T47D (cell line): Measurements from ENCODE around the gene PURA.
"Not testable (repeated sequence)": the region's sequence is repeated elsewhere in the genome, so short reads cannot be mapped to it uniquely, and the experiment has no call there.

ENCODE experiments used
- DNase-seq, 2 experiments: peaks; one replicate each; pipeline versions ENCODE4 v3.0.0 to v3.0.0-alpha.2; 2011 to 2012; ENCODE audit warnings: low read depth in 1 of 2, low spot score in 1 of 2
- JUND ChIP-seq: IDR thresholded peaks from 2 replicates; pipeline ENCODE4 v1.6.1; 2012; ENCODE audit warnings: low read depth
- in situ Hi-C: cut with HindIII; loops from 2 replicates; pipeline ENCODE4 v1.10.0; 2016; ENCODE audit warnings: low sequenced_read_pairs, low pct_unique_long_range_greater_than_20kb

PURA gene

DNA sequence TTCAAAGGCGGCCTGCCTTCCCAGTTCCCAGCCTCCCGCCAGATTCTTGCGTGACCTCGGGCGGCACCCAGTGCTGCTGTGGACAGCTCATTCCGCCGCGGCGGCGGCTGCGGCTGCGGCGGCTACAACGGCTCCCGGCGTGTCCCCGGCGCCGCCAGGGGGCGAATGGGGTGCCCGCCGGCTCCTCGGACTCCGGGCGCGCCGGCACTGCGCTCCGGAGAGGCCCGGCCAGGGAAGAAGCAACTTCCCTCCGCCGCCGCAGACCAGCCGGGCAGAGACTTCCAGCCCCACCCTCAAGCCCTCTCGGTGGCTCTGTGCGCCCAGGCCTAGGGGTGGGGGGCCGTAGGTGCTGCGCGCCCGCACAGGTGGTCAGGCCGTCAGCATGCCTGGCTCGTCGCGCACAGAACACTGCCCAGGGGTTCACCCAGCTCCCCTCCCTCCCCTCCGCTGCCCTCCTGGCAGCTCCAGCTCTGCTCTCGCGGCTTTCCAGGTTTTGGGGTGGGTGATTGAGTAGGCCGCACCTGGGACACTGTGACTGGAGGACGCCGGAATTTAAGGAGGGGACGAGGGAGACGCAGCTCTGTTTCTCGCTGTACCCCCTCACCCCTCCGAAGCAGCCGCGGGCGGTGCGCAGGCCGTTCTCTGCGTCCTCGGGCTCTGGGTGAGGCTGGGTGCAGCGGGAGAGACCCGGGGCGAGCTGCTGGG is 32.1 kb downstream of the PURA start:
- in situ Hi-C loops: no loop called here
- no peak for TF ChIP-seq JUND
- DNase-seq: no peak

DNA sequence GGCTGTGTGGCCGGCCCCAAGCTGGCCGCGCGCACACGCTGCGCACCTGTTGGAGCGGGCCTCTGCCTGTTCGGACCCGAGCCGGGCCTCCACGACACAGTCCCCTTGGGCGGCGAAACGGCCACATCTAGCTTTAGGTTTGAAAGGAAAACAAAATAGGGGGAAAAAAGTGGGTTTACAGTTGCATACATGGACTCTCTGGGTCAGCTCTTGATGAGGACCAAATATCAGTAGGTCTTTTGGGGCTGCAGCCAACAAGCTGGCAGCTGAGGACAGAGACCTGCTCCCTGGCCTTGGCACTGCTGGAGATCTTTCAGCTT is 32.6 kb downstream of the PURA start:
- in situ Hi-C loops: no loop called here
- DNase-seq: no peak
- no peak for TF ChIP-seq JUND

DNA sequence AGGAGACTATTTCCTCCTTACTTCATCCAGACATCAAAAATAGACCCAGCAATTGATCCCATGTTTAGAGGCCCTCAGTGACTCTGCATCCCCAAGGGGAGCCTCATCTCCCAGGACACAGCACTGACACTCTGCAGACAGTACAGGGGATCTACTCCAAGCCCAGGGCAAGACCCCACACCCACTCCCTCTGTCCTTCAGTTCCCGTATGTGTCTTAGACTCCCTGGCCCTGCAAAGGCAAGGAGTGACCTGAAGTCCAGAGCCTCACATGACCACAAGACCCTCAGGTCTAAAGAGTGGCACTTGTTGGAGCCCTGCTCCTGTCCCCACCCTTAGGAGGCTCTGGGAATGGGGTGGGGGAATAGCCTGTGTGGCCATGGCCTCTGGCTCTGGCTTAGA is 33.6 kb downstream of the PURA start:
- no peak for TF ChIP-seq JUND
- in situ Hi-C loops: no loop called here
- no peak for DNase-seq

DNA sequence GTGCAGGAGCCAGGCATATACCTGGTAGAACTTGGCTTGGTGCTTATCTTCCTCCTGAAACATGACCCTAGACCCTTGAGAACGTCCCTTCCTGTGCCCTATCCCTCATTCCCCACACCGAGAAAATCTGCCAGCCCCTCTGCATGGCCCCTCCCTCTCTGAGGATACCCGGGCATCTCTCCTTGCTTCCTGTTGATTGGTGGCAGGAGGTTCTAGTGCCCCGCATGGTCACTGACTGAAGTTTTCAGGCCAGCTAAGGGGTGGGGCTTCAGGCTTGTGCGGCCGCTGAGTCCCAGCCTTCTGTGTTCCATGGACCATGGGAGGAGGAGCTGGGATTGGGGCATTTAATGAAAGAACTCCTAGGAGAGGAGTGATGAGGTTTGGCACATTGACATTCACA is 34.6 kb downstream of the PURA start:
- peak; percentile 60 to 73 for DNase-seq
- in situ Hi-C loops: no loop called here
- no peak for TF ChIP-seq JUND

DNA sequence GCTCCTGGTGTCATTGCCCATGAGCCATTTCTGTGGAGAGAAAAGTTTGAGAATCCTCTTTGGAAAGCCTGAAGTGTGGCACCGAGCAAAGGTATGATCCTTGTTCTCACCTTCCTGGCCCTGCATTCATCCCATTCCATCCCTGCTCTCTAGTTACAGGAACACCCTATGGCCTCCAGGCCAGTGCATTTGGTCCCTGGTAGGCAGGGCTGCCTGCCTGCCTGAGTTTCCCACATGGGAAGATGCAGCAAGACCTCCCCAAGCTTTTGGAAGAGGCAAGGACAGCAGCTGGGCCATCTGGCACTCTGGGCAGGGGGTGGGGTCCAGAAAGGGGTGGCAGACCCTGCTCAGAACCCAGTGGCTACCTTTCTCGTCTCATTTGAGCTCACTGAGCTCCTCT is 36.3 kb downstream of the PURA start:
- DNase-seq: no peak
- in situ Hi-C loops: loop anchor here (25.0 kb wide), 1 partner anchor 113 kb away; the partner anchor contains the start of gene NRG2
- no peak for TF ChIP-seq JUND

DNA sequence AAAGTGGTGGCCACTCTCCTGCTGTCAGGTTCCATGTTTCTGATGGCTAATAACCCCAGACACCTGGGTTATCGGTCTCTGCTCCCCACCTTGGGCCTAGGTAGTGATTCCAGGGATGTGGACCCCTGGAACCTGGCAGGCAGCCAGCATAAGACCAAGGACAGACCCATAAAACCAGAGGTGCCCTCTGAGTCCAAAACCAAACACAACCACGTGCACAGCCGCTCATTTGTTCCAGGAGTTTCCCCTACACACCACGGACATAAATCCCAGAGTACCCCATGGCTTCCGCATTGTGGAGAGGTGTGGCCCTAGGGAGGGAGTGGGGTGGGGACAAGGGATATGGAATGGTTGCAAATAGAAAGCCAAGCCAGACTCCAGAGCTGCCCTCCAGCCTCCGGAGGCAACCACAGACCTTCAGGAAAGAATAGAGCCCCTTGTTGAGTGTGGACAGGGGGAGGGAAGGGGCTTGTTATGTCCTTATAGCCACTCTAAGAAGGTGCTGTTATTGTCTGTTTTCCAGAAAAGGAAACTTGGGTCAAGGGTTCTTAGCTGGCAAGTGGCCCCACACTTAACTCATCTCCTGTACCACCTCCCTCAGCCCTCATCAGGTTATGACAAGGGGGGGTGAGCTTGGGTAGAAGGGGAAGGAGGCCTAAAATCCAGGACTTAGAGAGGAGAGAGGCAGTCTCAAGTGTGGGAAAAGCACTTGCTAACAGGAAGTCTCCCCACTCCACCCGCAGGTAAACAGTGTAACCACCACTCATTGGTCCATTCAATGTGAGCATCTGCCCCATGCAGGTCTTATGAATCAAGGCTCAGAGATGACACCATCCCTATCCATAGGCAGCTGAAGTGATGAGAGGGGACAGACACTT is 37.5 kb downstream of the PURA start:
- in situ Hi-C loops: loop anchor here (25.0 kb wide), 1 partner anchor 114 kb away; the partner anchor contains the start of gene NRG2
- TF ChIP-seq JUND: no peak
- peak in 1 of 2 experiments; percentile 75 for DNase-seq

DNA sequence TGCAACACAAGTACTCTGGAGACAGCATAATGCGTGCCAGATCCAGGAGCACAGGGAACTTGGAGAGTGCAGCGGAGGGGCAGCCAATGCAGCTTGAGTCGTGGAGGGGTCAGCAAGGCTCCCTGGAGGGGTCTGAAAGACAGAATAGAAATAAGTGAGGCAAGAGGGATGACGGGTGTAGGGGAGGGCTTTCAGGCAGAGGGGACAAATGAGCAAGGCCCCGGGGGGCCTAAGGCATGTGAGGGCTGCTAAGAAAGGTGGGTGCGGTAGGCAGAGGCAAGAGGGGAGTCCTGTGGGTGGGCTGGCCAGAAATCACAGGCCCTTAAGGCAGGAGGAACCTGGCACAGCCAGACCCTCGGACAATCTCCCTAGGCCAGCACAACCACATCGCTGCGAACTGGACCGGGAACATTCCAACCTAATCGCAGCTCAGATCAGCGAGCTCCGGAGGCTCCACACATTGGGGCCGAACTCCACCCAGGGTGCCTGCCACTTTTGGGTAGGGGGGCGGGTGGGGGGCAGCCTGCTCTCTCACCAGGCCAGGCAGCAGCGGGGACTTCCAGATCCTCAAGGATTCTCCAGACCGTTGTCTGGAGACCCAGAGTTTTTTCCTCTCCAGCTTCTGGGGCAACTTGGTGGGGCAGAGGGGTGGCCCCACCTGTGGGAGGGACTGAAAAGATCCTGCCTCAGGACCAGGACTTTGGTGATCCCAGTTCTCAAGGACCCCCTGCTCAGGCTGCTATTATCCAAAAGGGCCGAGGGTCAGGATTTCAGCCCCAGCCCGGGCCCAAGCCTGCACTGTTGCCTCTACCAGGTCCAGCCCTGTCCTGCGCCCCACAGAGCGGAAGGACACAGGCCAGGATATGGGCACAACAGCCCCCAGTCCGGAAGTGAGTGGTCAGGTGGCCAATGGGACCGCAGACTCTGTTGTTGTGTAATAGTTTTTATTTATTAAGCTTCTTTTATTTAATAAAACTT is 38.4 kb downstream of the PURA start:
- in situ Hi-C loops: loop anchor here (25.0 kb wide), 1 partner anchor 115 kb away; the partner anchor contains the start of gene NRG2
- peak; percentile 82 to 90 for DNase-seq
- peak; percentile 82 for TF ChIP-seq JUND

DNA sequence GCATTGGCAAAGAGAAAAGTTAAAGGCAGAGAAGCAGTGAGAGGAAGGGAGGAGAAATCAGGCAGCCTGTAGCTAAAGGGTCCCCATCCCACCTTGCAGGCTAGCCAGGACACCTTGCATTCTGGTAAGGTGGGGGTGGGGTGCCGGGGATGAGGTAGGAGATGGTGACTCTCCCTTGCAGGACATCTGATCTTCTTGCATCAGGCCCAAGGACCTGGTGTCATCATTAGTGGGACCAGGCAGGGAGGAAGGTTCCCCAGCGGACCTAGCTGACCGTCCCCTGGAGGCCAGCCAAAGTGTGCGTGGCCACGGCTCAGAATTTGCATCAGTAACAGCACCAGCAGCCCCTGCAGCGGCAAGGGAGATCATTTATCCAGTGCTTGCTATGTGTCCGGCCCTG is 39.3 kb downstream of the PURA start:
- DNase-seq: no peak
- in situ Hi-C loops: loop anchor here (25.0 kb wide), 1 partner anchor 116 kb away; the partner anchor contains the start of gene NRG2
- no peak for TF ChIP-seq JUND

DNA sequence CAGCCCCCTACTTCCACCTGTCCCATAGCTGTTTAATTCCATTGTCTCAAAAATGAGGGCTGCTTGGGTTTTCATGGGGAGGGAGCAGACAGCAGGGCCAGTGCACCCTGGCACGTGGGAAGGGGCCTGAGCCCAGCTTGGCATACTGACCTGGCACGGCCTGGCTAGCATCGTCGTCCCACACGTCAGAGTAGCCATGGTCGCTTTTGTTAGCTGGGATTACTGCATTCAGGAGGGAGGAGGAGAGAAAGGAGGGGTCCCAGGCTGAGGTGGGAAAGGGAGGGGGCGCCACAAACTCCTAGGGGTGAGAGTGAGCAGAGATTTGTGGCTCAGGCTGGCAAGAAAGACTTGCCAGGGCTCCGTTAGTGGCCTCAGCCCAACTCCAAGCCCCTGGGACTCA is 40.0 kb downstream of the PURA start:
- DNase-seq: no peak
- in situ Hi-C loops: loop anchor here (25.0 kb wide), 1 partner anchor 117 kb away; the partner anchor contains the start of gene NRG2
- no peak for TF ChIP-seq JUND

DNA sequence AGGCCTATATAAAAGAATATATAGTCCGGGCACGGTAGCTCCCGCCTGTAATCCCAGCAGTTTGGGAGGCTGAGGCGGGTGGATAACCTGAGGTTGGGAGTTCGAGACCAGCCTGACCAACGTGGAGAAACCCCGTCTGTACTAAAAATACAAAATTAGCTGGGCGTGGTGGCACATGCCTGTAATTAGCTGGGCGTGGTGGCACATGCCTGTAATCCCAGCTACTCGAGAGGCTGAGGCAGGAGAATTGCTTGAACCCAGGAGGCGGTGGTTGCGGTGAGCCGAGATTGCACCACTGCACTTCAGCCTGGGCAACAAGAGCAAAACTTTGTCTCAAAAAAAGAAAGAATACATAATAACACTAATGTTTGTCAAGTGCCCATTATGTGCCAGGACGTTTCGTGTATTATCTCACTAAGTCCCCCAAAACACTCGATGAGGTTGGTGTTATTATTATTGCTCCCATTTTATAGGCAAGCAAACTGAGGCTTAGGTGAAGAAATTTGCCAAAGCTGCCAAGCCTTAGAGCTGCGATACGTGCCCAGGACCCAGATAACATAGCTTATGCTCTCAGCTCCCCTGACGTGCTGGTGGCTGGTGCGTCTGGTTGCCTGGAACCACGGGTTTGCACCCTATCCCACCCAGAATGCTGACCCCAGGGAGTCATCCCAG is 40.9 kb downstream of the PURA start:
- not testable (repeated sequence) for DNase-seq
- in situ Hi-C loops: loop anchor here (25.0 kb wide), 1 partner anchor 118 kb away; the partner anchor contains the start of gene NRG2

DNA sequence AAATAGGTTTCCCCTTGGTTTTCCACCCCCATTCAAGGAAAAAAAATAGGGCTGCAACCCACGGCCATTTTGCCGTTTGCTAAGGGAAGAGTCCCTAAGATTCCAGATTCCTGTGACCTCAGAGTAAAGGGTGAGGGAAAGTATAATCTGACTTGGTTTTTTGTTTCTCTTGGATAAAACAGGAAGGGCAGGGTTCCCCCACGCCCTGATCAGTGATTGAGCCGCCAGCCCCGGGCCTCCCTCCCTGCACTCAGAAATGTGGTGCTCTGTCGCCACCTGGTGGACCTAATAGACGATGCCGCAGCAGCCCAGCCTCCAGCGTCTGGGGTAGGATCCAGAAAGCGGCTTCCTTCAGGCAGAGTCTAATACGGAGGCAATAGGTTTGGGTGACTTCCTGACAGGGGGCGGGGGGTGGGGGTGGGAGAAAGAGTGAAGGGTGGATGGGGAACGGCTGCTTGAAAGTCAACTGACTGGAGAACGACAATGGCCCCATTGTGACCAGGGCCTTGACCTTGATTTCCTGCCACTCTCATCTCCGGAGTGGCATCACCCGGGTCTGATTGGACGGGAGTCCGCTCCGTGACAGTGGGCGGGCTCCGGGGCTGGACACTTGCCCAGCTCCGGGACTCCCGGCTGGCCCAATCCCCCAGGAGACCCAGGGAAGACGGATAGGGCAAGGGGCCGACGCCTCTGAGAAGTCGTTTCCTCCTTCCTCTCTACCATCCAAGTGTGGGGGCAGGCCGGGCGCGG is 43.3 kb downstream of the PURA start:
- DNase-seq: peak; percentile 88
- in situ Hi-C loops: loop anchor here (25.0 kb wide), 1 partner anchor 120 kb away; the partner anchor contains the start of gene NRG2
- no peak for TF ChIP-seq JUND
